Activated gamma-delta T cell treated with Interleukin-2 at 50 U/mL for 16 hours (primary cell): ENCODE results near the gene PHLPP1.

ENCODE experiments used
- DNase-seq: peaks from one replicate; pipeline ENCODE4 v3.0.0-alpha.2; 2020

The PHLPP1 gene

GRCh38 chr18:62812242-62812641 lies 96.9 kb downstream of the PHLPP1 start:
- no peak for DNase-seq

GRCh38 chr18:62812876-62813275 lies 97.5 kb downstream of the PHLPP1 start:
- no peak for DNase-seq

- DNase-seq = no peak
Measured at GRCh38 chr18:62814132-62814759, 98.9 kb downstream of the PHLPP1 start.

- no peak for DNase-seq
Measured at GRCh38 chr18:62825382-62825781, 110.0 kb downstream of the PHLPP1 start.

GRCh38 chr18:62827397-62827796 lies 112.1 kb downstream of the PHLPP1 start:
- DNase-seq = no peak

- DNase-seq = no peak
Measured at GRCh38 chr18:62828091-62828640, 112.8 kb downstream of the PHLPP1 start.

- DNase-seq = no peak
Measured at GRCh38 chr18:62828852-62829251, 113.5 kb downstream of the PHLPP1 start.

- no peak for DNase-seq
Measured at GRCh38 chr18:62829936-62830335, 114.6 kb downstream of the PHLPP1 start.

GRCh38 chr18:62832282-62832681 lies 116.9 kb downstream of the PHLPP1 start:
- DNase-seq = no peak

- DNase-seq = no peak
Measured at GRCh38 chr18:62833494-62833893, 118.2 kb downstream of the PHLPP1 start.

GRCh38 chr18:62834715-62835114 lies 119.4 kb downstream of the PHLPP1 start:
- DNase-seq = no peak

- DNase-seq = no peak
Measured at GRCh38 chr18:62837011-62837410, 121.7 kb downstream of the PHLPP1 start.

- DNase-seq = no peak
Measured at GRCh38 chr18:62838475-62839098, 123.2 kb downstream of the PHLPP1 start.

GRCh38 chr18:62839874-62840713 lies 124.8 kb downstream of the PHLPP1 start:
- DNase-seq = no peak

- DNase-seq = no peak
Measured at GRCh38 chr18:62841405-62841804, 126.1 kb downstream of the PHLPP1 start.

- DNase-seq = no peak
Measured at GRCh38 chr18:62842898-62843297, 127.6 kb downstream of the PHLPP1 start.

- no peak for DNase-seq
Measured at GRCh38 chr18:62844850-62845643, 129.7 kb downstream of the PHLPP1 start.

- no peak for DNase-seq
Measured at GRCh38 chr18:62846313-62846712, 131.0 kb downstream of the PHLPP1 start.

GRCh38 chr18:62847081-62847480 lies 131.7 kb downstream of the PHLPP1 start:
- no peak for DNase-seq

GRCh38 chr18:62848946-62849345 lies 133.6 kb downstream of the PHLPP1 start:
- DNase-seq = no peak

GRCh38 chr18:62850619-62851306 lies 135.4 kb downstream of the PHLPP1 start:
- no peak for DNase-seq

- no peak for DNase-seq
Measured at GRCh38 chr18:62852851-62853250, 137.5 kb downstream of the PHLPP1 start.
